ENCODE data around the gene THUMPD3. TPM values are rescaled to one million over a fixed set of nuclear protein-coding genes. Genes with fewer than 3 reads are reported as not detected.
A peak's percentile ranks its signal among the peaks of the same experiment; 100 is the strongest.

THUMPD3 gene
- total RNA-seq, 5 donors from 2014 or later (not counting 1 experiment from before 2014, with no cell fraction given): 33.3 to 44.4 (median 43.5) TPM

DNA sequence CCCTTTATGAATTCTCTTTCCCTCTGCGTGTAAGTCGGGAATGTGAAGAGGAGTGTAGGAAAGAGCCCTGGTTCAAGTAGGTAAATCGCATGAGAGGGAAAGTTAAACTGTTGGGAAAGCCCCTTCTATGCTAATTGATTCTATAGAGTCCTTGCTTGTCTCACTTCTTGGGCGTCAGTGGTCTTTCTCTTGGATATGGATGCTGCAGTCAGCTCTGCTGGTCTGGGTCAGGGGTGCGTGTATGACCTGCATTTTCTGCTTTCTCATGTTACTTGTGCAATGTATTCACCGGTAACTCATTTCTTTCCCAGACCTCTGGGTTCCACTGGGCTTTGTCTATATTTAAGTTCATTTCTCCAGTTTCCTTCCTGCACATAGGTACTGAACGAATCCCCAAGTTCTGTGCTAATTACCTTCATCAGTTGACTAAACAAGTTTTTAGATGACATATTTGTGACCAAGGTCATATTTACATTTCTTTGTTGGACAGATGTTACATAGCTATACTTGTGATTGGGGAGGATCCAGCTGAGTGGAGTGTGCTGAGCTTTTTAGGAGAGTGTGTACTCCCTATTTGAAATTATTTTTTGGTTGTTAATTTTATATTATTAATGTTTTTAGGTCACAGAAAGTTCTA is 36.0 kb downstream of the THUMPD3 start:
- H3K4me3 ChIP-seq (ENCODE audit: control insufficient read depth in 1 of 2, extremely low read depth in 1 of 2, low read length in 1 of 2): peak overlapping the region; percentile 82 to 91
- H3K9me3 ChIP-seq: no peaks in the 10 kb centered on the region
- H3K36me3 Mint-ChIP-seq: peaks cover 8% of the 10 kb centered on the region
- WGBS (ENCODE audit: insufficient coverage): 0% methylated on average over 2 of the region's 7 CpGs
- H3K4me1 ChIP-seq (ENCODE audit: control insufficient read depth in 1 of 2, extremely low read depth in 1 of 2, insufficient read depth in 2 of 2, low read length in 2 of 2): peaks cover 50 to 61% of the 10 kb centered on the region in 2 experiments
- CTCF ChIA-PET: interaction anchor here (0.6 to 1.4 kb wide), 5 partner anchors 10 to 46 kb away, joined by 3 to 5 read pairs (median 3); partner anchors contain the start of gene THUMPD3 (in 1 of the 2)
- DNase-seq (peak in 7 of 35 experiments; percentile 3 to 70 (median 9)), ATAC-seq (replicated peaks in 1 of 4) (no peak)
- peak overlapping the region; percentile 92 for H3K27ac ChIP-seq (ENCODE audit: low read length)
- H3K27ac Mint-ChIP-seq: peak overlapping the region; percentile 96 to 97
- H3K9me3 Mint-ChIP-seq: no peaks in the 10 kb centered on the region
- H3K4me3 Mint-ChIP-seq: peak overlapping the region; percentile 95 to 100 (median 98)
- no peaks in the 10 kb centered on the region for H3K27me3 Mint-ChIP-seq
- POLR2A ChIA-PET: interaction anchor here in 1 of 2 donors (0.5 to 0.9 kb wide), 4 partner anchors 22 to 44 kb away, joined by 3 to 8 read pairs (median 4); partner anchors contain the start of gene THUMPD3
- peaks cover 0 to 15% of the 10 kb centered on the region in 2 donors for H3K36me3 ChIP-seq (ENCODE audit: control insufficient read depth in 2 of 2, extremely low read depth in 1 of 2, insufficient read depth in 1 of 2, low read length in 1 of 2)
- H3K27me3 ChIP-seq (replicated peaks in 1 of 2; ENCODE audit: control insufficient read depth in 2 of 2, extremely low read depth in 1 of 2, insufficient read depth in 2 of 2, low read length in 1 of 2): no peaks in the 10 kb centered on the region
- H3K4me1 Mint-ChIP-seq: peaks cover 72 to 75% (median 74%) of the 10 kb centered on the region in 3 donors

DNA sequence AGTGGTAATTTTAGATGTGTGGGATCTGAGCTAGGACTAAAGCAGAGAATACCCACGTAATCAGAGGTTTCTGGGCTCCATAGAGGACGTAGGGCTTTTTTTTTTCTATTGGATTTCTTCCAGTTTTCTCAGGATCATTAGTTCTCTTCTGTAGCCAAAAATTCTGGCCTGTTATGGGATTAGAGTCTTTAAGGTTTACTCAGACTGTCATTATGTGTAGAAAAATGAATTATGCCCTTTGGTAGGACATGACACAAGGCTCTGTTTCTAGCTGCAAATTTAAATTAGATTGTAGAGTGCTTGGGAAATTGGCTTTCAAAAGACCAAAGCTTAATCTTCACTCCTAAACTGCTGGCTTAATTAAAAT is 36.5 kb downstream of the THUMPD3 start:
- ATAC-seq (replicated peaks in 1 of 4) (no peak), DNase-seq (no peak)
- Mint-ChIP-seq H3K36me3 (peaks cover 6% of the 10 kb centered on the region), H3K4me1 (peaks cover 70 to 72% (median 70%) of the 10 kb centered on the region in 3 donors), H3K27ac (peak overlapping the region; percentile 48 to 77), H3K9me3 (no peaks in the 10 kb centered on the region), H3K4me3 (peak overlapping the region; percentile 95 to 100 (median 98)), H3K27me3 (no peaks in the 10 kb centered on the region)
- Histone ChIP-seq H3K4me1 (ENCODE audit: control insufficient read depth in 1 of 2, extremely low read depth in 1 of 2, insufficient read depth in 2 of 2, low read length in 2 of 2) (peaks cover 47 to 62% of the 10 kb centered on the region in 2 experiments), H3K4me3 (ENCODE audit: control insufficient read depth in 1 of 2, extremely low read depth in 1 of 2, low read length in 1 of 2) (peak overlapping the region in 1 of 2 donors; percentile 91), H3K27ac (ENCODE audit: low read length) (peak overlapping the region; percentile 92), H3K27me3 (replicated peaks in 1 of 2; ENCODE audit: control insufficient read depth in 2 of 2, extremely low read depth in 1 of 2, insufficient read depth in 2 of 2, low read length in 1 of 2) (no peaks in the 10 kb centered on the region), H3K36me3 (ENCODE audit: control insufficient read depth in 2 of 2, extremely low read depth in 1 of 2, insufficient read depth in 1 of 2, low read length in 1 of 2) (peaks cover 0 to 11% of the 10 kb centered on the region in 2 donors), H3K9me3 (no peaks in the 10 kb centered on the region)
- WGBS (ENCODE audit: insufficient coverage): 17% methylated on average over 2 of the region's 2 CpGs
- ChIA-PET CTCF (interaction anchor here (0.6 to 1.4 kb wide), 6 partner anchors 9 to 46 kb away, joined by 3 to 5 read pairs (median 3); partner anchors contain the start of gene THUMPD3 (in 1 of the 2)), POLR2A (interaction anchor here in 1 of 2 donors (0.5 to 0.9 kb wide), 4 partner anchors 23 to 45 kb away, joined by 3 to 8 read pairs (median 4); partner anchors contain the start of gene THUMPD3)

DNA sequence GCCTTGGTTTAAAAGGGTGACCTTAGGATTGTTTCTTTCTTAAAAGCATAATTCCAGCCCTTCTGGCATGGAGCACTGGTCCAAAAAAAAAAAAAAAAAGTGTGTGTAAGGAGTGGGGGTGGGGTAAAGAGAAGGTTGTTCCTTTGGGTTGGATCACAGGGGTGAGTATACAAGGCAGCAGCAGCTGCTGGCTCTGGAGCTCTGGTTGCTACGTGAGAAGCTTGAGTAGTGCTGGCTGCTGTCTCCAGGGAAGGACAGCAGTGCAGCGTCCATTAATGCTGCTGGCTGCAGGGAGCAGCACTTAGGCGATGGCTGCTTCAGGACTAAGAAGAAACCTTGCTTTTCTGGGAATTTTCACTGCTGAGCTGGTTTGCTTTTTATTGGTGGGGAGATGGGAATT is 36.9 kb downstream of the THUMPD3 start:
- peak overlapping the region; percentile 48 to 77 for H3K27ac Mint-ChIP-seq
- ATAC-seq (replicated peaks in 1 of 4) (no peak), DNase-seq (peak in 1 of 35 experiments; percentile 23)
- Histone ChIP-seq H3K36me3 (ENCODE audit: control insufficient read depth in 2 of 2, extremely low read depth in 1 of 2, insufficient read depth in 1 of 2, low read length in 1 of 2) (peaks cover 0 to 7% of the 10 kb centered on the region in 2 donors), H3K4me3 (ENCODE audit: control insufficient read depth in 1 of 2, extremely low read depth in 1 of 2, low read length in 1 of 2) (peak overlapping the region; percentile 15 to 45), H3K4me1 (ENCODE audit: control insufficient read depth in 1 of 2, extremely low read depth in 1 of 2, insufficient read depth in 2 of 2, low read length in 2 of 2) (peaks cover 47 to 62% of the 10 kb centered on the region in 2 experiments), H3K27me3 (replicated peaks in 1 of 2; ENCODE audit: control insufficient read depth in 2 of 2, extremely low read depth in 1 of 2, insufficient read depth in 2 of 2, low read length in 1 of 2) (no peaks in the 10 kb centered on the region), H3K9me3 (no peaks in the 10 kb centered on the region), H3K27ac (ENCODE audit: low read length) (no peak overlapping the region)
- 0% methylated on average over 1 of the region's 3 CpGs for WGBS (ENCODE audit: insufficient coverage)
- peak overlapping the region; percentile 95 to 100 (median 98) for H3K4me3 Mint-ChIP-seq
- peaks cover 70 to 72% (median 70%) of the 10 kb centered on the region in 3 donors for H3K4me1 Mint-ChIP-seq
- ChIA-PET CTCF (interaction anchor here (0.6 to 1.4 kb wide), 5 partner anchors 11 to 47 kb away, joined by 3 to 5 read pairs (median 3); partner anchors contain the start of gene THUMPD3 (in 1 of the 2)), POLR2A (no interaction called here)
- no peaks in the 10 kb centered on the region for H3K9me3 Mint-ChIP-seq
- H3K27me3 Mint-ChIP-seq: no peaks in the 10 kb centered on the region
- H3K36me3 Mint-ChIP-seq: peaks cover 2% of the 10 kb centered on the region

DNA sequence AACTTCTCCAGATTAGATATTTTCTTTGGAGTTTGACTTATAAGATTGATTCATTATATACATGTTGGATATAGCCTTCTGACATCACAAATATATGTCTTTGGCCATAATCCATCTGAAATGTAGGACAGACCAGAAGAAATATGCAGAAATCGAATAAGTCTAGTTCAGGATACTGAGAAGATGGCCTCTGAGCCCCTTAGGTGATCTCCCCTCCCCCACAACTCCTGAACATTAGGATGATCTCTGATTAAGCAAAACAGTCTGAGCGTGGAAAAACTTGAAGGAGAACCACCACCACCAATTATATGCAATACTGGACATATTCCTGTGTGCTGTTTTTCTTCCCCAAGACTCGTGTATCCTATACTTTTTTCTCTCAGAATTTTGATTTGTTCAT is 37.8 kb downstream of the THUMPD3 start:
- H3K9me3 ChIP-seq: no peaks in the 10 kb centered on the region
- no peaks in the 10 kb centered on the region for H3K36me3 ChIP-seq (ENCODE audit: control insufficient read depth in 2 of 2, extremely low read depth in 1 of 2, insufficient read depth in 1 of 2, low read length in 1 of 2)
- DNase-seq (no peak), ATAC-seq (replicated peaks in 1 of 4) (no peak)
- peak overlapping the region in 1 of 2 donors; percentile 65 for H3K27ac Mint-ChIP-seq
- no peak overlapping the region for H3K4me3 ChIP-seq (ENCODE audit: control insufficient read depth in 1 of 2, extremely low read depth in 1 of 2, low read length in 1 of 2)
- H3K27ac ChIP-seq (ENCODE audit: low read length): no peak overlapping the region
- peaks cover 70 to 72% (median 70%) of the 10 kb centered on the region in 3 donors for H3K4me1 Mint-ChIP-seq
- H3K27me3 Mint-ChIP-seq: no peaks in the 10 kb centered on the region
- WGBS (ENCODE audit: insufficient coverage): 60% methylated on average over 1 of the region's 3 CpGs
- H3K9me3 Mint-ChIP-seq: no peaks in the 10 kb centered on the region
- ChIA-PET POLR2A (interaction anchor here (0.6 kb wide), 2 partner anchors 24 to 41 kb away, joined by 3 read pairs; no protein-coding TSS in a partner anchor), CTCF (no interaction called here)
- H3K27me3 ChIP-seq (replicated peaks in 1 of 2; ENCODE audit: control insufficient read depth in 2 of 2, extremely low read depth in 1 of 2, insufficient read depth in 2 of 2, low read length in 1 of 2): no peaks in the 10 kb centered on the region
- peaks cover 39 to 57% of the 10 kb centered on the region in 2 experiments for H3K4me1 ChIP-seq (ENCODE audit: control insufficient read depth in 1 of 2, extremely low read depth in 1 of 2, insufficient read depth in 2 of 2, low read length in 2 of 2)
- no peaks in the 10 kb centered on the region for H3K36me3 Mint-ChIP-seq
- H3K4me3 Mint-ChIP-seq: peak overlapping the region; percentile 17 to 50 (median 44)

DNA sequence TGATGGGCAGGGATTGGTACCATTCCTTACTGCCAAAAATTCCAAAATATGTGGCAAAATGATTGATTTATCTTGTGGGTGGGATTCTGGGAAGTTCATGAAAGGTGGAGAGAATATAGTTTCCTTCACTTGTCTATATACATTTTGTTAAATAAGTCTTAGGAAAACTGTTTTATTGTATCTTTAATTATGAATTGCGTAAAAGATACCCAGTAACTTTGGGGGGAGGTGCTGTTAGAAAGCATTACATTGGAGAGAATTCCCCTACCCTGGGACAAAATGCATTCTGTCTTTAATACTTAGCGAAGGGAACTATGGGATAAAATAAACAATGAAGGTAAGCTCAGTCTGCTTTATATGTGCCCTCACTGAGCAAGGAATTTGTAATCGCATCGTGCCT is 39.1 kb downstream of the THUMPD3 start:
- H3K27ac Mint-ChIP-seq: peak overlapping the region in 1 of 2 donors; percentile 62

DNA sequence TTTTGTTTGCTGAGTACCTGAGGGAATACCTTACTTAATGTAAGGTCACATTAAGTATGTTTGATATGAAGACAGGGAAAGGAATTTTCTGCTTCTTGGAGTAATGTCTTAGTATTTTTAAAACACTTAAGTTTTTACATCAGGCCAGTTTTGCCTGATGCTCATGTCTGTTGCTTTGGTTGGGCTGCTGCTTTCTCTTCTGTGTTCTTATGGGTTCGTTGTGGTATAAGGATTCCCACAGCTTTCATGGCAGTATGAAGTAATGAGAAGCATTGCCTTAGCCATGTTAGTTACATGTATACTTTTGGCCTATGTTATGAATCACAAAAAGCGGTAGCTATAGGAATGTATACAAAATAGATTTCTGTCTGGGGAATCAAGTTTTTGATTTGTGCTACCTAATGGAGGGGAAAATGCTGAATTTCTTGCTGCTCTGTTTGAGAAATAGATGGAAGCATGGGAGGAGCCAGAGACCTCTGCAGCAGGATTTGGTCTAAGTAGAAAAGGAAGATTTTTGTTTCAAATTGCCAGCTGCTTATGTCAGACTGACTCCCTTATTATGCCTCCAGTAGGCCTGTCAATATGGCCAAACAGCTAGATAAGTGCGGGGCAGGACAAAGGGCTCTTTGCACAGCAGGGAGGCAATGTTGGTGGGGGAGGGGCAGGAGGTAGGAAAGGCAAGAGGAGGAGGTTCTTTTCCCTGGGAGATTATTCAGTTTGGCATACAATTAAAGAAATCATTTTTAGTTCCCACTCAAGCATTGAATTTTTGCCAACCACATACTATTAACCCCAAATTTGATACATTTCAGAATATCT is 39.8 kb downstream of the THUMPD3 start:
- H3K4me3 Mint-ChIP-seq: peak overlapping the region in 2 of 3 donors; percentile 47 to 50
- Histone ChIP-seq H3K36me3 (ENCODE audit: control insufficient read depth in 2 of 2, extremely low read depth in 1 of 2, insufficient read depth in 1 of 2, low read length in 1 of 2) (no peaks in the 10 kb centered on the region), H3K4me1 (ENCODE audit: control insufficient read depth in 1 of 2, extremely low read depth in 1 of 2, insufficient read depth in 2 of 2, low read length in 2 of 2) (peaks cover 37 to 55% of the 10 kb centered on the region in 2 experiments), H3K9me3 (no peaks in the 10 kb centered on the region), H3K4me3 (ENCODE audit: control insufficient read depth in 1 of 2, extremely low read depth in 1 of 2, low read length in 1 of 2) (no peak overlapping the region), H3K27me3 (replicated peaks in 1 of 2; ENCODE audit: control insufficient read depth in 2 of 2, extremely low read depth in 1 of 2, insufficient read depth in 2 of 2, low read length in 1 of 2) (no peaks in the 10 kb centered on the region), H3K27ac (ENCODE audit: low read length) (no peak overlapping the region)
- H3K4me1 Mint-ChIP-seq: peaks cover 83 to 85% (median 85%) of the 10 kb centered on the region in 3 donors
- no peaks in the 10 kb centered on the region for H3K36me3 Mint-ChIP-seq
- H3K27ac Mint-ChIP-seq: peak overlapping the region; percentile 24 to 62
- WGBS (ENCODE audit: insufficient coverage): 55% methylated on average over 3 of the region's 3 CpGs
- H3K9me3 Mint-ChIP-seq: no peaks in the 10 kb centered on the region
- ChIA-PET CTCF (interaction anchor here in 1 of 2 donors (0.5 to 1.4 kb wide), 3 partner anchors 23 to 46 kb away, joined by 3 to 6 read pairs (median 6); partner anchors contain the start of gene THUMPD3), POLR2A (no interaction called here)
- no peak for DNase-seq
- no peaks in the 10 kb centered on the region for H3K27me3 Mint-ChIP-seq
- ATAC-seq (replicated peaks in 1 of 4): no peak

More for the DNA sequence above, 39.1 kb downstream of the THUMPD3 start:
- no peak for ATAC-seq (replicated peaks in 1 of 4)
- DNase-seq: no peak
- Mint-ChIP-seq H3K9me3 (no peaks in the 10 kb centered on the region), H3K4me3 (peak overlapping the region in 2 of 3 donors; percentile 1 to 50), H3K4me1 (peaks cover 77 to 80% (median 79%) of the 10 kb centered on the region in 3 donors), H3K36me3 (no peaks in the 10 kb centered on the region), H3K27me3 (no peaks in the 10 kb centered on the region)
- Histone ChIP-seq H3K9me3 (no peaks in the 10 kb centered on the region), H3K4me3 (ENCODE audit: control insufficient read depth in 1 of 2, extremely low read depth in 1 of 2, low read length in 1 of 2) (no peak overlapping the region), H3K36me3 (ENCODE audit: control insufficient read depth in 2 of 2, extremely low read depth in 1 of 2, insufficient read depth in 1 of 2, low read length in 1 of 2) (no peaks in the 10 kb centered on the region), H3K27ac (ENCODE audit: low read length) (no peak overlapping the region), H3K27me3 (replicated peaks in 1 of 2; ENCODE audit: control insufficient read depth in 2 of 2, extremely low read depth in 1 of 2, insufficient read depth in 2 of 2, low read length in 1 of 2) (no peaks in the 10 kb centered on the region), H3K4me1 (ENCODE audit: control insufficient read depth in 1 of 2, extremely low read depth in 1 of 2, insufficient read depth in 2 of 2, low read length in 2 of 2) (peaks cover 36 to 55% of the 10 kb centered on the region in 2 experiments)
- WGBS (ENCODE audit: insufficient coverage): no CpG with 5 or more reads among the region's 4 CpGs
- ChIA-PET CTCF (interaction anchor here in 1 of 2 donors (1.4 kb wide), 1 partner anchor 39 kb away, joined by 3 read pairs; the partner anchor contains the start of gene THUMPD3), POLR2A (no interaction called here)
